RWPE1 (cell line): ENCODE measurements around the gene ZNF169.

Experiments
- CTCF ChIA-PET: fragments of 350-600 bp; sonication (Branson Sonifier 250); formaldehyde crosslinking; extraction: SDS; loops from one replicate; lab custom pipeline; 2021; lab: Yijun Ruan, JAX
- POLR2A ChIA-PET: fragments of 400-600 bp; formaldehyde crosslinking; extraction: SDS; loops from one replicate; lab custom pipeline; 2020; ENCODE audit warnings: antibody characterized with exemption; ENCODE audit not compliant: low non-redundant PET; lab: Yijun Ruan, JAX
- DNase-seq: peaks from one replicate; pipeline ENCODE4 v3.0.0; 2012; ENCODE audit warnings: low spot score
- H3K27ac ChIP-seq: fragments of 450-650 bp; 2 replicates; pipeline ENCODE4 v1.5.1; 2017
- CTCF ChIP-seq: fragments of 450-650 bp; conservative IDR thresholded peaks from 2 replicates; pipeline ENCODE4 v1.5.1; 2017; ENCODE audit warnings: low read depth, mild to moderate bottlenecking

The ZNF169 gene

GRCh38 chr9:94281101-94281500, 22.0 kb downstream of the ZNF169 start:
- no peak for DNase-seq
- TF ChIP-seq CTCF: no peak
- H3K27ac ChIP-seq: no peak overlapping the region
- CTCF ChIA-PET: interaction anchor here (0.7 kb wide), 1 partner anchor 19 kb away, joined by 3 read pairs; no protein-coding TSS in a partner anchor
- POLR2A ChIA-PET: no interaction called here

- POLR2A ChIA-PET: no interaction called here
- no peak for DNase-seq
- no peak for TF ChIP-seq CTCF
Observed at GRCh38 chr9:94286116-94286515, 27.0 kb downstream of the ZNF169 start.

GRCh38 chr9:94287877-94288513, 28.9 kb downstream of the ZNF169 start:
- CTCF ChIA-PET: no interaction called here
- POLR2A ChIA-PET: no interaction called here
- no peak overlapping the region for H3K27ac ChIP-seq
- TF ChIP-seq CTCF: no peak
- no peak for DNase-seq

More at GRCh38 chr9:94286116-94286515, 27.0 kb downstream of the ZNF169 start:
- no peak overlapping the region for H3K27ac ChIP-seq
- CTCF ChIA-PET: interaction anchor here (0.7 kb wide), 1 partner anchor 154 kb away, joined by 3 read pairs; no protein-coding TSS in a partner anchor

- ChIA-PET POLR2A (no interaction called here), CTCF (interaction anchor here (0.7 kb wide), 1 partner anchor 256 kb away, joined by 4 read pairs; no protein-coding TSS in a partner anchor)
- no peak for DNase-seq
Observed at GRCh38 chr9:94289691-94290090, 30.6 kb downstream of the ZNF169 start.

GRCh38 chr9:94298949-94299599, 40.0 kb downstream of the ZNF169 start:
- CTCF ChIA-PET: no interaction called here
- no peak for TF ChIP-seq CTCF
- POLR2A ChIA-PET: interaction anchor here (1.5 kb wide), 1 partner anchor 75 kb away, joined by 3 read pairs; a partner anchor contains a TSS

More at GRCh38 chr9:94289691-94290090, 30.6 kb downstream of the ZNF169 start:
- TF ChIP-seq CTCF: no peak
- H3K27ac ChIP-seq: no peak overlapping the region

GRCh38 chr9:94300470-94301301, 41.6 kb downstream of the ZNF169 start:
- no peak for DNase-seq
- TF ChIP-seq CTCF: no peak
- H3K27ac ChIP-seq: no peak overlapping the region
- CTCF ChIA-PET: no interaction called here
- POLR2A ChIA-PET: no interaction called here

More at GRCh38 chr9:94298949-94299599, 40.0 kb downstream of the ZNF169 start:
- DNase-seq: no peak
- no peak overlapping the region for H3K27ac ChIP-seq
